T-helper 22 cell (primary cell): ENCODE data around the gene RAD9B.
"Not testable (repeated sequence)": the region's sequence is repeated elsewhere in the genome, so short reads cannot be mapped to it uniquely, and the experiment has no call there.

Source experiments
- DNase-seq: peaks from one replicate; pipeline ENCODE4 v3.0.0-alpha.2; 2020; ENCODE audit warnings: low read depth

The RAD9B gene

DNA sequence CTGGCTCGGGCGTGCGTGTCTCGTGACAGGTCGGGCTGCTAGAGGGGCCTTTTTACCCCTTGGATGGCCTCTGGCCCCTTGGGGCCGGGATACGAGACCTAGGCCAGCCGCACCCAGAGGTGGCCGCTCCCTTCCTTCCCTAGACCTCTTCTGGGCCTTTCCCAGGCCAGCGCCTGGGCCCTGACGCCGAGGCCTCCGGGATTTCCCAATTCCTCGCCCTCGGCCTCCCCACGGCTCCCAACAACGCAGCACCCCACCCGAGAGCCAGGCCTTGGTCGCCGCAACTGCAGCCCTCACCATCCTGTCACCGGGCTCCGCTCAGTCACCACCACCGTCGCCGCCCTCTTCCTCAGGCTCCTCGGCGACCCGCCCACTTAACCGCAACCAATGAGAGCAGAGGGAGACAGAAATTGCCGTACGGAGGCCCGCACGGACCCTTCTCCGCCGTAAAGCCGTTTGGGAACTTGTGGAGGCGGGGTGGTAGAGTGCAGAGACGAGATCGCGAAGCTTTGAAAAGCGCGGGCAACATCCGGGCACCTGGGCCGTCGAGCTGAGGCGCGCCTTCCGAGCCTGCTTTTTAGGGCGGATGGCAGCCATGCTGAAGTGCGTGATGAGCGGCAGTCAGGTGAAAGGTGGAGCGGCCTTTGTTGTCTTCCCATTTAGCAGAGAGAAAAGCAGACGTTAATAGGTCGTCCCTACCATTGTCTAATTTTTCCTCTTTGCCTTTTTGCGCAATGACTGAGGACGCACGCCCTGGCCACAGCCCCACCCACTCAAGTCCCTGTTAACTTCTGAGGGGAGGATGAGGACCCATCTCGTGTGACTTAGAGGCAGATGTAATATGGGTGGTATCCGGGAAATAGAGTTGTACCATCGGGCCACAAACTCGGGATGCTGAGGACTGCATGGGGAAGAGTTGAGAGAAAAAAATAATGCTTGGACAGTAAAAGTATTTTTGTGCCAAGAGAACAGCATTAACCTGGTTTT lies at the start of gene RAD9B, which contains the start of gene VPS29:
TSS of gene RAD9B (plus strand) at position 580 of the 987 bp plus-strand sequence. CDS start at position 587, 7 bp downstream.
TSS of gene VPS29 (minus strand) at position 360 of the 987 bp plus-strand sequence. CDS start at position 300, 60 bp downstream.
- peak; percentile 99 for DNase-seq

- DNase-seq, result no peak
Observed at GRCh38 chr12:110453569-110454296, 48.4 kb upstream of the RAD9B start.

DNA sequence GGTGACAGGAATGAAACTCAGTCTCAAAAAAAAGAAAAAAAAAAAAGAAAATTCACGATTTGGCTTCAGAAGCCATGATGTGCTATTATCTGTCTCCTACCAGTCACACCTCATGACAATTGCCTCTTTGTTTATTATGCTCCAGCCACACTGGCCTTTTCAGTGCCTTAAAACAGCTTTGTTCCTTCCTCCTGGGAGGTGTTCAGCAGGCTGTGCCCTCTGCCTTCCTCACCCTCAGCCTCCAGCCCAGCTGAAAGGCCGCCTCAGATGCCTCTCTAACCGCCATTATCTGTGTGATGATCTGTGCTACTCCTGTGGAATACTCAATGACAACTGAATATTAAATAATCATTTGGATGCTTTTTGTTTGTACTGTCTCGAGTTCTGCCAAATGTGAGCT lies 43.4 kb upstream of the RAD9B start:
- DNase-seq, result no peak

- DNase-seq, result not testable (repeated sequence)
Observed at GRCh38 chr12:110461189-110461588, 40.9 kb upstream of the RAD9B start.

- no peak for DNase-seq
Observed at GRCh38 chr12:110465024-110465423, 37.1 kb upstream of the RAD9B start.

DNA sequence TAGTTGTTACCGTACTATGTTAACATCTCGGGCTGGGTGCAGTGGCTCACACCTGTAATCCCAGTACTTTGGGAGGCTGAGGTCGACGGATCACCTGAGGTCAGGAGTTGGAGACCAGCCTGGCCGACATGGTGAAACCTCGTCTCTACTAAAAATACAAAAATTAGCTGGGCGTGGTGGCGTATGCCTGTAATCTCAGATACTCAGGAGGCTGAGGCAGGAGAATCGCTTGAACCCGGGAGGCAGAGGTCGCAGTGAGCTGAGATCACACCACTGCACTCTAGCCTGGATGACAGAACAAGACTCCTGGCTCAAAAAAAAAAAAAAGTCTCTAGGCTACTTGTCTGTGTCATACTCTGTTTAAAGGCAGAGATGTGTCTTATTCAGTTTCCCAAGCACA lies 36.4 kb upstream of the RAD9B start:
- DNase-seq, result not testable (repeated sequence)

- DNase-seq, result no peak
Observed at GRCh38 chr12:110466791-110467190, 35.3 kb upstream of the RAD9B start.

DNA sequence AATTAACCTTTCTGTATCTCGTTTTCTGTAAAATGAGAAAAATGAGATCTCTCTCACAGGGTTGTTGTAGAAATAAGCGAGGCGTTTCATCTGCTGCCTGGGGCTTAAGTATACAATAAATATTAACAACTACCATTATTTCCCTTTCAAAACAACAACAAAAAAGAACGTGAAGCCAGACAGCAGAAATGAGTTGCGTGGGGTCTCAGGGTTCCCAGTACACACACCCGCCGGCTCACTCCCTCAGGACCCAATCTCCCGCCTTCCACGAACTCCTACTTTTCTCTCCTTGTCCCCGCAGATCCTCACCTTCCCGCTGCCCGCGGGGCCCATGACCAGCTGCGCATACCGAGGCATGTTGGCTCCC lies 34.3 kb upstream of the RAD9B start:
- no peak for DNase-seq

- DNase-seq, result peak; percentile 92
Observed at GRCh38 chr12:110468214-110469048, 33.7 kb upstream of the RAD9B start, which contains the start of the genes FAM216A and GPN3. Gene FAM216A (plus strand): TSS chr12:110468845. CDS start chr12:110468876, 31 bp downstream. Gene GPN3 (minus strand): TSS chr12:110468257. CDS start chr12:110468203, 54 bp downstream.

DNA sequence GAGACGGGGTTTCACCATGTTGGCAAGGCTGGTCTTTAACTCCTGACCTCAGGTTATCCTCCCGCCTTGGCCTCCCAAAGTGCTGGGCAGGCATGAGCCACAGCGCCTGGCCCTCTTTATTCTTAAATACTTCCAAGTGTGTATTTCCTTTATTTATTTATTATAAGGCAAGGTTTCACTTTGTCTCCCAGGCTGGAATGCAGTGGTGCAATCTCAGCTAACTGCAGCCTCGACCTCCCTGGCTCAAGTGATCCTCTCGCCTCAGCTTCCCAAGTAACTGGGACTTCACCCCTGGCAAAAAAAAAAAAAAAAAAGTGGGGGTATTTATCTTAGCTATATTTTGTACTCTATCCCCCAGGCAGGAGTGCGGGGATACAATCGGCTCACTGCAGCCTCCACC lies 26.7 kb upstream of the RAD9B start:
- DNase-seq, result no peak

GRCh38 chr12:110498984-110499706 lies 3.0 kb upstream of the RAD9B start:
- DNase-seq, result no peak

DNA sequence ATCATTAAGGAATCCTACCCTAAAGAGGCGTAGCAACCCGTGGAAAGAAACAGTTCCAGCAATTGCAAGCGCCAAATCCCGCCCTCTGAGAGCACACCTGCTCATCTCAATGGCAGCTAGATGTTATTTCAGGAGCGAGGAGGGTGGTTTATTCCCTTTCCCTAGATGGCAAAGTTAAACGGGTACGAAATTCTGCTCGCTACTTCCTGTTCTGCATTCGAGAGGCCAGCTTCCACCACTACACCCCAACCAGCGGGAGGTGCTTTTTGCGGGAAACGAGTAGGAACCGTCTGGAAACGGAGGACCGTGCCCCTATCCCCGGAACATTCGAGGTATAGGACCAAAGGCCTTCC lies 756 bp upstream of the RAD9B start:
- no peak for DNase-seq

- DNase-seq, result no peak
Observed at GRCh38 chr12:110503432-110503831, 1.3 kb downstream of the RAD9B start.

- DNase-seq, result no peak
Observed at GRCh38 chr12:110505332-110505731, 3.2 kb downstream of the RAD9B start.

GRCh38 chr12:110508071-110508586 lies 6.0 kb downstream of the RAD9B start:
- DNase-seq, result no peak

GRCh38 chr12:110513842-110514241 lies 11.7 kb downstream of the RAD9B start:
- DNase-seq, result no peak

DNA sequence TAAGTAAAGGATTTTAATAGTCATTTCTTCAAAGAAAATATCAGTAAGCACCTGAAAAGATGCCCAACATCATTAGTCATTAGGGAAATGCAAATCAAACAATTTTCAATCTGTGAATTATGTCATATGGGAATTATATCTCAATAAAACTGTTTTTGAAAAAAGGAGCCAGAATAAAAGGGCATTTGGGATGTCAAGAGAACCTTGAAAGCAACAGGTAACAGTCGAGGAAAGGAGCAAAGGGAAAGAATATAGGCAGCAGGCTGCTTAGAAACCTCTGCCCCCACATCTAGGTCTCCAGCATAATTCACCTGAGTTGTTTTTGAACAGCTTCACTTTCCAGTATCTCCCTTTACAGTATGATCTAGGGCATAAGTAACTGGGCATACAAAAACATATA lies 12.2 kb downstream of the RAD9B start:
- DNase-seq, result no peak

GRCh38 chr12:110516995-110517394 lies 14.9 kb downstream of the RAD9B start:
- DNase-seq, result no peak

DNA sequence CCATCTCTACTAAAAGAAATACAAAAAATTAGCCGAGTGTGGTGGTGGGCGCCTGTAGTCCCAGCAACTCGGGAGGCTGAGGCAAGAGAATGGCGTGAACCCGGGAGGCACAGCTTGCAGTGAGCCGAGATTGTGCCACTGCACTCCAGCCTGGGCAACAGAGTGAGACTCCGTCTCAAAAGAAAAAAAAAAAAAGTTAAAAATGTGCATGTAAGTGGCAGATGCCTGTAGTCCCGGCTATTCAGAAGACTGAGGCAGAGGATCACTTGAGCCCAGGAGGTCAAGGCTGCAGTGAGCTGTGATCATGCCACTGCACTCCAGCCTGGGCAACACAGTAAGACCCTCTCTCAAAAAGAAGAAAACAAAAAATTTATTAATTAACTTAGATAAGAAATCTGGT lies 15.9 kb downstream of the RAD9B start:
- DNase-seq, result not testable (repeated sequence)

- DNase-seq, result not testable (repeated sequence)
Observed at GRCh38 chr12:110520876-110521712, 19.0 kb downstream of the RAD9B start.
